Keratinocyte (primary cell): Measurements from ENCODE around the gene CFAP206. TPM values are rescaled to one million over a fixed set of nuclear protein-coding genes. Genes with fewer than 3 reads are reported as not detected.

Experiments
- DNase-seq: peaks from one replicate; pipeline ENCODE4 v3.0.0-alpha.2; 2011; ENCODE audit warnings: low read depth, missing footprints, low spot score
- FAIRE-seq: peaks from 2 replicates; lab custom pipeline; 2011; peaks lifted over from hg19 to GRCh38; lab: Jason Lieb, UNC
- H2AFZ ChIP-seq: 2 replicates; pipeline ENCODE4 v1.6.0; 2012; ENCODE audit warnings: low read length, control low read depth, inconsistent platforms; ENCODE audit not compliant: control insufficient read depth
- H3K27ac ChIP-seq: 2 replicates; pipeline ENCODE4 v1.5.1; 2011; ENCODE audit warnings: low read length; ENCODE audit not compliant: control insufficient read depth, insufficient read depth
- H3K27me3 ChIP-seq: 3 replicates; pipeline ENCODE4 v1.6.0; 2011; ENCODE audit warnings: low read length; ENCODE audit not compliant: control insufficient read depth, insufficient read depth; ENCODE audit errors: extremely low read depth
- H3K36me3 ChIP-seq, 2 experiments: 2 replicates in 1 of 2; 3 replicates in 1 of 2; pipeline ENCODE4 v1.5.1; 2011; ENCODE audit warnings: low read length in 2 of 2, mild to moderate bottlenecking in 1 of 2; ENCODE audit not compliant: control insufficient read depth in 2 of 2, insufficient read depth in 2 of 2; ENCODE audit errors: extremely low read depth in 1 of 2
- H3K4me1 ChIP-seq: 3 replicates; pipeline ENCODE4 v1.5.1; 2011; ENCODE audit warnings: low read length; ENCODE audit not compliant: control insufficient read depth, insufficient read depth; ENCODE audit errors: extremely low read depth
- H3K4me2 ChIP-seq: 3 replicates; pipeline ENCODE4 v1.6.0; 2011; ENCODE audit warnings: low read depth, low read length; ENCODE audit not compliant: control insufficient read depth, insufficient read depth; ENCODE audit errors: extremely low read depth
- H3K4me3 ChIP-seq, 3 experiments: fragments of 200-600 bp in 1 of 3; sonication (generic) in 1 of 3; 2 replicates in 2 of 3; 3 replicates in 1 of 3; pipeline ENCODE4 v1.5.1; 2011 to 2016; ENCODE audit warnings: low read length in 3 of 3, mild to moderate bottlenecking in 3 of 3, control low read depth in 2 of 3, inconsistent platforms in 1 of 3, low read depth in 1 of 3, mixed read lengths in 1 of 3, mixed run types in 1 of 3, moderate library complexity in 1 of 3; ENCODE audit not compliant: control insufficient read depth in 2 of 3, insufficient read depth in 2 of 3; ENCODE audit errors: extremely low read depth in 1 of 3
- H3K79me2 ChIP-seq: 2 replicates; pipeline ENCODE4 v1.6.0; 2012; ENCODE audit warnings: low read length; ENCODE audit not compliant: control insufficient read depth, insufficient read depth
- H3K9ac ChIP-seq: 3 replicates; pipeline ENCODE4 v1.6.0; 2011; ENCODE audit warnings: low read length; ENCODE audit not compliant: control insufficient read depth, insufficient read depth; ENCODE audit errors: extremely low read depth
- H3K9me1 ChIP-seq: 3 replicates; pipeline ENCODE4 v1.6.0; 2011; ENCODE audit warnings: low read length; ENCODE audit not compliant: control insufficient read depth, insufficient read depth; ENCODE audit errors: extremely low read depth
- H3K9me3 ChIP-seq: 2 replicates; pipeline ENCODE4 v1.5.1; 2012; ENCODE audit warnings: low read depth, low read length; ENCODE audit not compliant: control insufficient read depth
- H4K20me1 ChIP-seq: 3 replicates; pipeline ENCODE4 v1.6.0; 2011; ENCODE audit warnings: low read length; ENCODE audit not compliant: control insufficient read depth, insufficient read depth; ENCODE audit errors: extremely low read depth
- CTCF ChIP-seq, 3 experiments: IDR thresholded peaks in 1 of 3; conservative IDR thresholded peaks in 1 of 3; optimal IDR thresholded peaks in 1 of 3; 2 replicates in 2 of 3; 3 replicates in 1 of 3; pipeline versions ENCODE3 to v1.5.1; 2011; ENCODE audit warnings: low read length in 3 of 3, mild to moderate bottlenecking in 3 of 3, moderate library complexity in 2 of 3, control low read depth in 1 of 3, inconsistent platforms in 1 of 3; ENCODE audit not compliant: insufficient read depth in 2 of 3; ENCODE audit errors: extremely low read depth in 1 of 3
- EZH2 ChIP-seq: IDR thresholded peaks from one replicate; pipeline ENCODE4 v1.6.1; 2012; ENCODE audit warnings: inconsistent platforms, mild to moderate bottlenecking, low read length, moderate library complexity
- dilution Hi-C: fragments of 300-500 bp; cut with MboI; formaldehyde crosslinking; loops from one replicate; pipeline ENCODE4 v1.7.0; 2020; ENCODE audit warnings: low sequenced_read_pairs; ENCODE audit not compliant: extremely low pct_ligation_motif_present
- polyA plus RNA-seq, 5 experiments: library from polyadenylated mRNA; depleted of rRNA in 3 of 5; stranded (reverse) in 3 of 5; stranded (forward) in 1 of 5; unstranded in 1 of 5; fragments of >200 nt; gene quantifications; 1 replicate in 1 of 5; 2 replicates in 3 of 5; 3 replicates in 1 of 5; pipeline versions ENCODE4 v1.2.1 to v1.2.3, GENCODE V29; 2011 to 2012; ENCODE audit warnings: missing spikeins in 2 of 5, low read depth in 1 of 5, low replicate concordance in 1 of 5

CFAP206 gene
- polyA plus RNA-seq, 1 donor (not counting 4 experiments of a cell fraction or from before 2014, with no cell fraction given) = 0.18 TPM

- no peaks in the 10 kb centered on the region for H3K9me1 ChIP-seq
- H3K36me3 ChIP-seq = no peaks in the 10 kb centered on the region
- H4K20me1 ChIP-seq = no peaks in the 10 kb centered on the region
- dilution Hi-C loops = no loop called here
- no peak overlapping the region for H3K27ac ChIP-seq
- H3K9me3 ChIP-seq = no peaks in the 10 kb centered on the region
- no peak for FAIRE-seq
- no peaks in the 10 kb centered on the region for H3K27me3 ChIP-seq
- H3K79me2 ChIP-seq = no peaks in the 10 kb centered on the region
- no peak overlapping the region for H3K4me2 ChIP-seq
- no peak overlapping the region for H2AFZ ChIP-seq
- H3K4me1 ChIP-seq = no peaks in the 10 kb centered on the region
- H3K9ac ChIP-seq = no peak overlapping the region
- no peak overlapping the region for H3K4me3 ChIP-seq
- TF ChIP-seq CTCF (optimal IDR thresholded peaks at IDR 0.05 in 1 of 3, IDR thresholded peaks at IDR 0.05 in 1 of 3, conservative IDR thresholded peaks at IDR 0.05 in 1 of 3; ENCODE audit: extremely low read depth in 1 of 3, insufficient read depth in 2 of 3, low read length in 3 of 3) = no peak
- no peak for TF ChIP-seq EZH2
- DNase-seq = no peak
Observed at GRCh38 chr6:87376643-87377042, 31.1 kb upstream of the CFAP206 start.

- dilution Hi-C loops = no loop called here
- Histone ChIP-seq H3K79me2 (no peaks in the 10 kb centered on the region), H3K4me2 (no peak overlapping the region), H3K36me3 (no peaks in the 10 kb centered on the region), H3K27ac (no peak overlapping the region), H4K20me1 (no peaks in the 10 kb centered on the region), H3K4me3 (no peak overlapping the region), H2AFZ (no peak overlapping the region), H3K9ac (no peak overlapping the region), H3K9me3 (no peaks in the 10 kb centered on the region), H3K9me1 (no peaks in the 10 kb centered on the region), H3K4me1 (no peaks in the 10 kb centered on the region), H3K27me3 (no peaks in the 10 kb centered on the region)
- TF ChIP-seq EZH2 (no peak), CTCF (optimal IDR thresholded peaks at IDR 0.05 in 1 of 3, IDR thresholded peaks at IDR 0.05 in 1 of 3, conservative IDR thresholded peaks at IDR 0.05 in 1 of 3; ENCODE audit: extremely low read depth in 1 of 3, insufficient read depth in 2 of 3, low read length in 3 of 3) (no peak)
- FAIRE-seq = no peak
- DNase-seq = no peak
Observed at GRCh38 chr6:87378947-87379346, 28.8 kb upstream of the CFAP206 start.
